H1 (cell line): ENCODE measurements around the gene SLC2A2. TPM values are rescaled to one million over a fixed set of nuclear protein-coding genes. Genes with fewer than 3 reads are reported as not detected.

Experiments used
- polyA plus RNA-seq, 7 experiments: library from polyadenylated mRNA; depleted of rRNA in 3 of 7; stranded (reverse) in 5 of 7; unstranded in 2 of 7; fragments of >200 nt in 5 of 7; fragments of 200-250 nt in 2 of 7; gene quantifications; 1 replicate in 5 of 7; 2 replicates in 1 of 7; 4 replicates in 1 of 7; pipeline versions ENCODE4 v1.2.1 to v1.2.3, GENCODE V29; 2011 to 2013; ENCODE audit warnings: missing spikeins in 2 of 7, mixed read lengths in 2 of 7
- total RNA-seq: library from RNA; stranded (reverse); fragmentation: NEBNext Ultra II Directional; extraction: Animal tissue kit (Norgen Biotek cat#: 25700); gene quantifications from 2 replicates; pipeline ENCODE4 v1.2.1, GENCODE V29; 2021
- TF ChIP-seq, protein P1 (sequence below), 3 experiments: IDR thresholded peaks; 1 replicate in 2 of 3; 2 replicates in 1 of 3; pipeline versions ENCODE4 v1.5.1 to v1.6.1; 2011; ENCODE audit warnings: low read length in 3 of 3, mild to moderate bottlenecking in 3 of 3, inconsistent platforms in 2 of 3, low read depth in 1 of 3, moderate library complexity in 1 of 3; ENCODE audit not compliant: insufficient read depth in 1 of 3; ENCODE audit errors: control extremely low read depth in 1 of 3

SLC2A2 gene
- total and polyA plus RNA-seq, 2 of the 8 experiments (the other 6 are each of a cell fraction or from before 2014, with no cell fraction given): not detected

GRCh38 chr3:171056528-171056927 is 30.0 kb upstream of the SLC2A2 start (continued):
- TF ChIP-seq, protein P1, sequence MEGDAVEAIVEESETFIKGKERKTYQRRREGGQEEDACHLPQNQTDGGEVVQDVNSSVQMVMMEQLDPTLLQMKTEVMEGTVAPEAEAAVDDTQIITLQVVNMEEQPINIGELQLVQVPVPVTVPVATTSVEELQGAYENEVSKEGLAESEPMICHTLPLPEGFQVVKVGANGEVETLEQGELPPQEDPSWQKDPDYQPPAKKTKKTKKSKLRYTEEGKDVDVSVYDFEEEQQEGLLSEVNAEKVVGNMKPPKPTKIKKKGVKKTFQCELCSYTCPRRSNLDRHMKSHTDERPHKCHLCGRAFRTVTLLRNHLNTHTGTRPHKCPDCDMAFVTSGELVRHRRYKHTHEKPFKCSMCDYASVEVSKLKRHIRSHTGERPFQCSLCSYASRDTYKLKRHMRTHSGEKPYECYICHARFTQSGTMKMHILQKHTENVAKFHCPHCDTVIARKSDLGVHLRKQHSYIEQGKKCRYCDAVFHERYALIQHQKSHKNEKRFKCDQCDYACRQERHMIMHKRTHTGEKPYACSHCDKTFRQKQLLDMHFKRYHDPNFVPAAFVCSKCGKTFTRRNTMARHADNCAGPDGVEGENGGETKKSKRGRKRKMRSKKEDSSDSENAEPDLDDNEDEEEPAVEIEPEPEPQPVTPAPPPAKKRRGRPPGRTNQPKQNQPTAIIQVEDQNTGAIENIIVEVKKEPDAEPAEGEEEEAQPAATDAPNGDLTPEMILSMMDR (IDR thresholded peaks at IDR 0.05; ENCODE audit: control extremely low read depth in 1 of 3, insufficient read depth in 1 of 3, low read depth in 1 of 3, low read length in 3 of 3): no peak
